OCI-LY7 (cell line): ENCODE results near the gene CFAP61. TPM values are rescaled to one million over a fixed set of nuclear protein-coding genes. Genes with fewer than 3 reads are reported as not detected.

Experiments used
- BruUV-seq: library from RNA; stranded (reverse); fragments of 400-500 nt; replicated peaks from 2 replicates; lab custom pipeline; 2021; lab: Mats Ljungman, UMichigan
- CTCF ChIA-PET: fragments of 300-600 bp; sonication (Branson Sonifier 250); formaldehyde crosslinking; loops from one replicate; lab custom pipeline; 2022; ENCODE audit warnings: antibody characterized with exemption; ENCODE audit not compliant: unreplicated experiment; lab: Charles Lee
- POLR2A ChIA-PET: fragments of 300-600 bp; sonication (Branson Sonifier 250); formaldehyde crosslinking; loops from one replicate; lab custom pipeline; 2022; ENCODE audit warnings: antibody characterized with exemption; lab: Charles Lee
- DNase-seq: peaks from one replicate; pipeline ENCODE4 v3.0.0-alpha.2; 2015; ENCODE audit warnings: low spot score
- H2AFZ ChIP-seq: fragments of 200-600 bp; sonication (generic), shearing (Covaris generic); 2 replicates; pipeline ENCODE4 v1.6.1; 2014; ENCODE audit warnings: mild to moderate bottlenecking, antibody characterized with exemption, low read length, moderate library complexity
- H3K27ac ChIP-seq: fragments of 200-600 bp; sonication (generic); 2 replicates; pipeline ENCODE4 v1.5.1; 2014; ENCODE audit warnings: mixed run types, low read depth, mild to moderate bottlenecking, moderate library complexity, low read length, inconsistent platforms; ENCODE audit not compliant: poor library complexity, severe bottlenecking
- H3K36me3 ChIP-seq: fragments of 200-600 bp; sonication (generic); 2 replicates; pipeline ENCODE4 v1.6.1; 2014; ENCODE audit warnings: mild to moderate bottlenecking, antibody characterized with exemption, low read length, moderate library complexity, mixed read lengths; ENCODE audit not compliant: insufficient read depth
- H3K4me1 ChIP-seq: fragments of 200-600 bp; sonication (generic); 2 replicates; pipeline ENCODE4 v1.5.1; 2014; ENCODE audit warnings: mild to moderate bottlenecking, low read length; ENCODE audit not compliant: insufficient read depth, poor library complexity, severe bottlenecking
- H3K4me2 ChIP-seq: fragments of 200-600 bp; sonication (generic); 2 replicates; pipeline ENCODE4 v1.6.1; 2014; ENCODE audit warnings: mild to moderate bottlenecking, low read length
- H3K4me3 ChIP-seq: fragments of 200-600 bp; sonication (generic); 2 replicates; pipeline ENCODE4 v1.5.1; 2014; ENCODE audit warnings: mild to moderate bottlenecking, low read depth, low read length; ENCODE audit not compliant: poor library complexity, severe bottlenecking
- H3K79me2 ChIP-seq: fragments of 200-600 bp; sonication (generic); 2 replicates; pipeline ENCODE4 v1.6.1; 2016; ENCODE audit warnings: low read depth, mild to moderate bottlenecking, low read length, moderate library complexity, mixed read lengths; ENCODE audit not compliant: insufficient read depth
- H3K9me2 ChIP-seq: fragments of 200-600 bp; sonication (generic); 2 replicates; pipeline ENCODE4 v1.6.1; 2016; ENCODE audit warnings: mild to moderate bottlenecking, low read length, mixed read lengths; ENCODE audit not compliant: insufficient read depth
- H3K9me3 ChIP-seq: fragments of 200-600 bp; sonication (generic); 2 replicates; pipeline ENCODE4 v1.6.1; 2014; ENCODE audit warnings: mild to moderate bottlenecking, mixed run types, low read length, mixed read lengths
- H4K20me1 ChIP-seq: fragments of 200-600 bp; sonication (generic); 2 replicates; pipeline ENCODE4 v1.6.1; 2014; ENCODE audit warnings: mild to moderate bottlenecking, antibody characterized with exemption, low read length, moderate library complexity, mixed read lengths; ENCODE audit not compliant: insufficient read depth
- CTCF ChIP-seq: fragments of 200-600 bp; sonication (generic); conservative IDR thresholded peaks from 2 replicates; pipeline ENCODE4 v1.5.1; 2014; ENCODE audit warnings: mild to moderate bottlenecking, antibody characterized with exemption, low read length, moderate library complexity, mixed read lengths
- EZH2phosphoT487 ChIP-seq: fragments of 200-600 bp; sonication (generic); IDR thresholded peaks from 2 replicates; pipeline ENCODE4 v1.6.1; 2018; ENCODE audit warnings: low read depth, borderline replicate concordance, mild to moderate bottlenecking, mixed run types, antibody characterized with exemption, low read length, moderate library complexity, mixed read lengths
- intact Hi-C: fragments of 100-400 bp; cut with micrococcal nuclease; formaldehyde crosslinking; loops from one replicate; pipeline ENCODE4 v1.10.0; 2022; ENCODE audit not compliant: unreplicated experiment
- total RNA-seq, 2 experiments: library from RNA; depleted of rRNA in 1 of 2; stranded (reverse); fragments of >200 nt in 1 of 2; shearing (Covaris generic) in 1 of 2; gene quantifications; 2 replicates each; pipeline ENCODE4 v1.2.3, GENCODE V29; 2014 to 2022

CFAP61 gene
- total RNA-seq, 2 experiments from 2014 or later, result 0.06 TPM; not detected in 1

DNA sequence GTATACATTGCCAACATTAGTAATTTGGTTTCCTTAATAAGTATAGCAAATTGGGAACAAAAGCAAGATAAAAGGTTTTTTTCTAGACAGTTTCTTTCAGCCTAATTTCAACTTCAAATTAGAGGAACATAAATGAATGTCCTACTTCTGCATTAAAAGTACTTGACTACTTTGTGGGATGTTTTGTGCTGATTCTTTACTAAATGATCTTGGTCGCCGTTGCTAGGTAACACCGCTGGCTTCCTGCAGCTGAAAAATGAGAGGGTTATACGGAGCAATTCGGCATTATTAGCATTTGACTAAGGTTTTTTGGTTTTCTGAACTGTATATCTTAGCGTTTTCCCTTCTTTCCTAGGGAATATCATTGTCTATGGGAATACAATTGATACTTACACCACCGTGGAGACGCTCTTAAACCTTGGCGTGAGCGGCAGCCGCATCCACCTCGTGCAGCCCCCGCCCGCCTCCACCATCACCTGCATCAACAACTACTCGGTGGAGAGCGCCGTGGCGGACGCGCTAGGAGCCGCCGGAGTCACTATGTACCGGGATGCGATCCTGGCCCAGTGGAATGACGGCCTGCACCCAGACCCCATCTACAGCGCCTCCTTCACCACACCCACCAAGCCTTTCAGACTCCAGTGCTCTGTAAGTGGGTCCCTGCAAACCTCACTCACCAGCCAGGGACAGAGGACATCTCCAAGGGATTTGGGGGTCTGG lies 224.6 kb downstream of the CFAP61 start:
- Histone ChIP-seq H3K9me2 (no peaks in the 10 kb centered on the region), H3K4me1 (no peaks in the 10 kb centered on the region), H4K20me1 (no peaks in the 10 kb centered on the region), H3K79me2 (no peaks in the 10 kb centered on the region), H3K36me3 (no peaks in the 10 kb centered on the region), H3K27ac (no peak overlapping the region), H2AFZ (no peak overlapping the region), H3K9me3 (no peaks in the 10 kb centered on the region), H3K4me2 (no peak overlapping the region), H3K4me3 (no peak overlapping the region)
- TF ChIP-seq CTCF (no peak), EZH2phosphoT487 (no peak)
- intact Hi-C loops, result no loop called here
- POLR2A ChIA-PET, result no interaction called here
- BruUV-seq, result no TSS peak
- no peak for DNase-seq
- CTCF ChIA-PET, result no interaction called here

DNA sequence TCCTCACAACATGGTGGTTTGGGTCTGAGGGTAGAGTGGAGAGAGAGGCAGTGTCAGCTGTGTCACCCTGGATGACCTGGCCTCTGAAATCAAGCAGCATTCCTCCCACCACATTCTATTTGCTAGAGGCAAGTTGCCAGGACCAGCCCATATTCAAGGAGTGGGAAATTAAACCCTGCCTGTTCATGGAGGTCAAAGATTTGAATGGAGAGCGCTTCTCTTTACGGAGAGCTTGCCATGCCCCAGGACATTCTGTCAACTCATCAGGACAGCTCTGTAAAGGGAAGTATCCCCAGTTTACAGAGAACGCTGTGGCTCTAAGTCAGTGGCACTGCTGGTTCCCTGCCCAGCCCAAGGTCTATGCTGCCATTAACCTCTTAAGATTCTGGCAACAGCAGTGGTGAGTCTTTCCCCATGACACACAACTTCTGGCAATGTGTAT lies 225.6 kb downstream of the CFAP61 start:
- no peak for DNase-seq
- no peaks in the 10 kb centered on the region for H3K36me3 ChIP-seq
- TF ChIP-seq CTCF, result no peak
- TF ChIP-seq EZH2phosphoT487, result no peak
- no peak overlapping the region for H2AFZ ChIP-seq
- H3K27ac ChIP-seq, result no peak overlapping the region
- BruUV-seq, result no TSS peak
- intact Hi-C loops, result no loop called here
- H3K9me2 ChIP-seq, result no peaks in the 10 kb centered on the region
- no peaks in the 10 kb centered on the region for H4K20me1 ChIP-seq
- no peaks in the 10 kb centered on the region for H3K9me3 ChIP-seq
- no peak overlapping the region for H3K4me3 ChIP-seq
- no peak overlapping the region for H3K4me2 ChIP-seq
- POLR2A ChIA-PET, result no interaction called here
- no peaks in the 10 kb centered on the region for H3K79me2 ChIP-seq
- CTCF ChIA-PET, result no interaction called here
- H3K4me1 ChIP-seq, result no peaks in the 10 kb centered on the region

GRCh38 chr20:20286061-20286460 lies 233.7 kb downstream of the CFAP61 start:
- no peaks in the 10 kb centered on the region for H3K79me2 ChIP-seq
- DNase-seq, result no peak
- BruUV-seq, result no TSS peak
- ChIA-PET CTCF (interaction anchor here (0.5 kb wide), 1 partner anchor 342 kb away, joined by 3 read pairs; no protein-coding TSS in a partner anchor), POLR2A (no interaction called here)
- intact Hi-C loops, result no loop called here
- no peaks in the 10 kb centered on the region for H3K9me3 ChIP-seq
- no peaks in the 10 kb centered on the region for H3K9me2 ChIP-seq
- H3K4me2 ChIP-seq, result no peak overlapping the region
- no peaks in the 10 kb centered on the region for H4K20me1 ChIP-seq
- no peaks in the 10 kb centered on the region for H3K36me3 ChIP-seq
- no peak overlapping the region for H3K4me3 ChIP-seq
- H3K27ac ChIP-seq, result no peak overlapping the region
- no peaks in the 10 kb centered on the region for H3K4me1 ChIP-seq
- H2AFZ ChIP-seq, result no peak overlapping the region
- no peak for TF ChIP-seq EZH2phosphoT487
